Stimulated activated naive B cell treated with anti-CD40 and anti-IgM and Interleukin-4, amounts not matched to agents 10 μg/mL and 1 μg/mL and 100 μg/mL, for 72 hours (primary cell): ENCODE data around the gene GASK1A.

Source experiments
- ATAC-seq, 2 donors: fragments of 150-1000 bp; cut with Tn5 transposase; replicated peaks; 2 replicates each; pipeline ENCODE4 v1.10.0; 2021; ENCODE audit warnings: moderate library complexity in 1 of 2
- DNase-seq: peaks from one replicate; pipeline ENCODE4 v3.0.0; 2021
- H3K27ac Mint-ChIP-seq: one replicate; pipeline ENCODE4 v1.8.0; 2022; ENCODE audit warnings: mild to moderate bottlenecking, mixed read lengths
- H3K27me3 Mint-ChIP-seq, 2 donors: one replicate each; pipeline ENCODE4 v1.8.0; 2022; ENCODE audit warnings: mixed read lengths in 2 of 2
- H3K36me3 Mint-ChIP-seq, 2 donors: one replicate each; pipeline ENCODE4 v1.8.0; 2022; ENCODE audit warnings: mixed read lengths in 2 of 2, mild to moderate bottlenecking in 1 of 2
- H3K4me1 Mint-ChIP-seq, 2 donors: one replicate each; pipeline ENCODE4 v1.8.0; 2022; ENCODE audit warnings: mixed read lengths in 2 of 2, mild to moderate bottlenecking in 1 of 2
- H3K4me3 Mint-ChIP-seq, 2 donors: one replicate each; pipeline ENCODE4 v1.8.0; 2022; ENCODE audit warnings: mild to moderate bottlenecking in 2 of 2, mixed read lengths in 2 of 2, moderate library complexity in 1 of 2
- H3K9me3 Mint-ChIP-seq, 2 donors: one replicate each; pipeline ENCODE4 v1.8.0; 2022; ENCODE audit warnings: mixed read lengths in 2 of 2, mild to moderate bottlenecking in 1 of 2

The GASK1A gene

DNA sequence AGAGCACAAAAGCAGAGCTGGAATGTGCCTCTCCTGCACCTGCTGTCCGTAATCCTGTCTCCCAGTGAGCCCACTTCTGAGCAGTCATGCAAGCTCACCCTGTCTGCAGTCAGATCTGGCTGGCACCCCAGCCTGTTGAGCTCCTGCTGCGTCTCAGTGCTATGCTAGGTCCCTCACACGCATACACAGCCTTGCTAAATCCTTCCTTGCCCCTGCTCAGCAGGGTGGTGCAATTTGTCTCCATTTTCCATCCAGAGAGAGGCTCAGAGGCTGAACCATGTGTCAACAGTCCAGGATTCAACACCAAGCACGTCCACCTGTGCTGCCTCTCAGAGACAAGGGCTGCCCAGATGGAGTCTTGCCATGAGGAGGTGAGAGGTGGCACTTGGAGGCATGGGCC is 115.7 kb downstream of the GASK1A start:
- H3K27ac Mint-ChIP-seq = no peak overlapping the region
- H3K27me3 Mint-ChIP-seq = no peaks in the 10 kb centered on the region
- peaks cover 0 to 4% of the 10 kb centered on the region in 2 donors for H3K36me3 Mint-ChIP-seq
- H3K4me3 Mint-ChIP-seq = no peak overlapping the region
- H3K4me1 Mint-ChIP-seq = peaks cover 0 to 9% of the 10 kb centered on the region in 2 donors
- no peaks in the 10 kb centered on the region for H3K9me3 Mint-ChIP-seq
- DNase-seq (no peak), ATAC-seq (no peak)

DNA sequence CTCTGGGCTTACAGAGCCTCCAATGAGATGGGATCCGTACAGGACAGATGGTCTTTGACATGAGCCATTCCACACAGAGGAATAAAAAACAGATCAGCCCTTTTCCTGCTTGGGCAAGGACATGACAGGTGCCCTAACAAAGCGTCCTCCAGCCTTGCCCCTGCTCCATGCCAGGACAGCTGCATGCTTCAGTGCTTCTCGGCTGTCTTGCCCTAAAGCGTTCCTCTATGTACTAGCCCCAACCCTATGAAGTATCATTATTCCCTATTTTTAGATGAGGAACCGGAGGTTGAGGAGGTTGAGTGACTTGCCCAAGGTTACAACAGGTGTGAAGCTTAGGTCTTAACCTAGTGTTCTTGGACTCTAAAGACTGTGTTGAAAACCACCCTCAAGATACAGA is 116.3 kb downstream of the GASK1A start:
- H3K4me3 Mint-ChIP-seq = no peak overlapping the region
- no peaks in the 10 kb centered on the region for H3K9me3 Mint-ChIP-seq
- ATAC-seq = no peak
- H3K36me3 Mint-ChIP-seq = peaks cover 0 to 4% of the 10 kb centered on the region in 2 donors
- no peak for DNase-seq
- peaks cover 0 to 7% of the 10 kb centered on the region in 2 donors for H3K4me1 Mint-ChIP-seq
- no peaks in the 10 kb centered on the region for H3K27me3 Mint-ChIP-seq
- no peak overlapping the region for H3K27ac Mint-ChIP-seq

DNA sequence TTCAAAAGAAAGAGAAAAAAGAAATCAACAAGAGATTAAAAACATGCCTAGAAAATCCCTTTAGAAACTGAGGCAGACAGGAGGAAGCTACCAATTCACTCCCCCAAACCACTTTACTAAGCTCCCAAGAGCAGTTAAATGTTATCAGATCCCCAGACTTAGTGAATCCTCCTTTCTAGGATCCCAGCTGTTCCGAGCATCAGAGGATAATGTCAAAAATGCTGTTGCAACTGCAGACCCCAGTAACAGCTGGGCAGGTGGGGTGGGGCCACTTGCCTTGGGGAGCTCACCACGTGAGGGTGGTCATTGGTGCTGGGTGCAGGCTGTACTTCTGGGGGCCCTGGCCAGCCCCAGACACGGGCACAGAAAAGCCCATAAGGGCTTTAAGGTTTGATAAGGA is 117.7 kb downstream of the GASK1A start:
- Mint-ChIP-seq H3K9me3 (no peaks in the 10 kb centered on the region), H3K27ac (no peak overlapping the region), H3K27me3 (no peaks in the 10 kb centered on the region), H3K36me3 (peaks cover 0 to 2% of the 10 kb centered on the region in 2 donors), H3K4me3 (no peak overlapping the region), H3K4me1 (peaks cover 0 to 5% of the 10 kb centered on the region in 2 donors)
- no peak for DNase-seq
- ATAC-seq = no peak

DNA sequence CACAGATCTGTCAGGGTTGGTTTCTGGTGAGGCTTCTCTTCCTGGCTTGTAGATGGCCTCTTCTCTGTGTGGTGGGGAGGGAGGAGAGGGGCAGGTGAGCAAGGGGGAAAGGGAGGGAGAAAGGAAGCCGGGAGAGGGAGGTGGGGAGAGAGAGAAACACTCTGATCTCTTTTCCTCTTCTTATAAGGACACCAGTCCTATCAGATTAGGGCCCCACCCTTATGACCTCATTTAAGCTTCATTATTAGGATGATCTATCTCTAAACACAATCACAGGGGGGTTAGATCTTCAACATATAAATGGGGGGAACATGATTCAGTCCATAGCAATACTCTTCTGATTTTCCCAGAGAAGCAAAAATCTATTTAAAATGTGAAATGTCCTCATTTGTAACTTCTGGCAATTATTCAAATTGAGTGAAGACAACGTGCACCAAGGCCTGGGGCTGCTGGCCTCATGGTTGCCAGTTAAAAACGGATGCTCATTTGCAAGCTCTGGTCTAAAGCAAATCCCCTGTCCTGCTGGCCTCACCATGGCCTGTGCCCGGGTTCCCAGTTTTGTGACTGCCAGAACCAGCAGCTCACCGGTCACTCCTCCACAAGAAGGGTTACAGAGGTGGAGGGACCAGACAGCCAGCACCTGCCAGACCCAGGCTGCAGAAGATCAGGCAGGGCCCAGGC is 118.4 kb downstream of the GASK1A start:
- DNase-seq = no peak
- H3K36me3 Mint-ChIP-seq = no peaks in the 10 kb centered on the region
- no peak overlapping the region for H3K27ac Mint-ChIP-seq
- ATAC-seq = no peak
- no peaks in the 10 kb centered on the region for H3K9me3 Mint-ChIP-seq
- H3K27me3 Mint-ChIP-seq = no peaks in the 10 kb centered on the region
- peaks cover 0 to 5% of the 10 kb centered on the region in 2 donors for H3K4me1 Mint-ChIP-seq
- H3K4me3 Mint-ChIP-seq = no peak overlapping the region

DNA sequence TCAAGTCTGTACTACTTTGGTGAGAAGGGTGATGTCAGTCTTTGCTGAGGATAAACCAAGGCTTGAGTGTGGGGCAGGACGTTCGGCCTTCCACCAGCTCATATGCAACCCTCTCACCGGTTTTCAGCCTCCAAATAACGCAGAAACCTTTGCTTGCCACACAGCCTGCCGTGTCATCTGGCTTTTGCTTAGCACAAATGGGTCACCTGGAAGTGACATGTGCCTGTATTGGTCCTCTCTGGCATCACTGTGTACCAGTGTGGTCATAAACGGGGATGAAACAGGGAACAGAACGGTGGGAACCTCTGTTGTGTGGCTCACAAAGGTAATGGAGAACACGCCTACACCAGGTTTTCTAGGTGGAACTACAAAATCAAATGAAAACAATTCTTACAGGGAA is 119.7 kb downstream of the GASK1A start:
- DNase-seq = no peak
- Mint-ChIP-seq H3K4me1 (peaks cover 0 to 4% of the 10 kb centered on the region in 2 donors), H3K27ac (no peak overlapping the region), H3K27me3 (no peaks in the 10 kb centered on the region), H3K4me3 (no peak overlapping the region), H3K36me3 (no peaks in the 10 kb centered on the region), H3K9me3 (no peaks in the 10 kb centered on the region)
- no peak for ATAC-seq

DNA sequence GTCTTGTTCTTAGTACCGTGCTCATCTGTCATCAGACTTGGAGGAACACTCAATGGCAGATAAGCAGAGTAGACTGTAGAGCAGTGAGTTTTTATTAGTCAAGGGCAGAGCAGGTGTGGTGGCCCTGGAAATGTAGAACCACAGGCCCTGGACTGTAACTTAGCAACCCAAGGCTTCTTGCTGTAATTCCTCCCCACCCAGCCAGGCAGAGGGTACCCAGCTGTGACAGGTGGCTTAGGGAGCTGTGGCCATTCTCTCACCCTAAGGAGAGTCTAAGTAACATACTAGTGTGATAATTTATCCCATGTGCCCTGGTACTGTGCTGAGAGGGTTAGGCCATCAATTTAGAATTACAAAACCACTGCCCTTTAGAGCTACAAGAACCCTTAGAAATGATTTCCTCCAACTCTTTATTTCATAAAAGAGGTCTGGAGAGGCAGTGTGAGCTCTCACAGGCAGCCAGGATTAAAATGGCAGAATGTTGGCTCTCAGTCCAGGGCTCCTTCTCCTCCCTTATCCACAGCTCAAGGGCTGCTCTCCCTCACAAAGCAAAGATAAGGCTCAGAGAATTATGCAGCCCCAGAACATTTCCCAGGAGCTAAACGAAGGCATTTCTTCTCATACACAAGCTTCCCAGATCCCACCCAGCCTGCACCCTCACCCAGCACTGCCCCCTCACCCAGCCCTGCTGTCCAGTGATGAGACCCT is 123.8 kb downstream of the GASK1A start:
- H3K36me3 Mint-ChIP-seq = no peaks in the 10 kb centered on the region
- H3K27ac Mint-ChIP-seq = no peak overlapping the region
- ATAC-seq (no peak), DNase-seq (no peak)
- peaks cover 11 to 14% of the 10 kb centered on the region in 2 donors for H3K4me1 Mint-ChIP-seq
- no peaks in the 10 kb centered on the region for H3K9me3 Mint-ChIP-seq
- no peak overlapping the region for H3K4me3 Mint-ChIP-seq
- H3K27me3 Mint-ChIP-seq = no peaks in the 10 kb centered on the region

DNA sequence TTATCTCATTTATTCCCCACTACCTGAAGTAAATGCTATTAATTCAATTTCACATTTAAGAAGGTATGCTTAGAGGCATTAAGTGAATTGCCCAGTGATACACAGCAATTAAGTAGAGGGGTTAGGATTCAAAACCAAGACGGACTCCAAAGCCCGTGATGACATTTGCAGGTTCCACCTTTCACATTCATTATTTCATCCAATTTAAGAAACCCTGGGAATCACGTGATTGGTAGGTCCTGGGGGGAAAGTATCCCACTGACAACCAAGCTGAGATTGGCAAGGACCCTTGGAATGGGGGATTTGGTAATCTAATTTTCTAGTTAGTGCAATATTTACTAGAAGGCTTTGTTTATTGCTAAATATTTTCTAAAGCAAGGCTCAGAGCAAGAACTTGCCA is 124.9 kb downstream of the GASK1A start:
- no peaks in the 10 kb centered on the region for H3K36me3 Mint-ChIP-seq
- H3K27ac Mint-ChIP-seq = no peak overlapping the region
- peaks cover 10 to 14% of the 10 kb centered on the region in 2 donors for H3K4me1 Mint-ChIP-seq
- ATAC-seq = no peak
- DNase-seq = no peak
- H3K27me3 Mint-ChIP-seq = no peaks in the 10 kb centered on the region
- no peaks in the 10 kb centered on the region for H3K9me3 Mint-ChIP-seq
- H3K4me3 Mint-ChIP-seq = no peak overlapping the region

DNA sequence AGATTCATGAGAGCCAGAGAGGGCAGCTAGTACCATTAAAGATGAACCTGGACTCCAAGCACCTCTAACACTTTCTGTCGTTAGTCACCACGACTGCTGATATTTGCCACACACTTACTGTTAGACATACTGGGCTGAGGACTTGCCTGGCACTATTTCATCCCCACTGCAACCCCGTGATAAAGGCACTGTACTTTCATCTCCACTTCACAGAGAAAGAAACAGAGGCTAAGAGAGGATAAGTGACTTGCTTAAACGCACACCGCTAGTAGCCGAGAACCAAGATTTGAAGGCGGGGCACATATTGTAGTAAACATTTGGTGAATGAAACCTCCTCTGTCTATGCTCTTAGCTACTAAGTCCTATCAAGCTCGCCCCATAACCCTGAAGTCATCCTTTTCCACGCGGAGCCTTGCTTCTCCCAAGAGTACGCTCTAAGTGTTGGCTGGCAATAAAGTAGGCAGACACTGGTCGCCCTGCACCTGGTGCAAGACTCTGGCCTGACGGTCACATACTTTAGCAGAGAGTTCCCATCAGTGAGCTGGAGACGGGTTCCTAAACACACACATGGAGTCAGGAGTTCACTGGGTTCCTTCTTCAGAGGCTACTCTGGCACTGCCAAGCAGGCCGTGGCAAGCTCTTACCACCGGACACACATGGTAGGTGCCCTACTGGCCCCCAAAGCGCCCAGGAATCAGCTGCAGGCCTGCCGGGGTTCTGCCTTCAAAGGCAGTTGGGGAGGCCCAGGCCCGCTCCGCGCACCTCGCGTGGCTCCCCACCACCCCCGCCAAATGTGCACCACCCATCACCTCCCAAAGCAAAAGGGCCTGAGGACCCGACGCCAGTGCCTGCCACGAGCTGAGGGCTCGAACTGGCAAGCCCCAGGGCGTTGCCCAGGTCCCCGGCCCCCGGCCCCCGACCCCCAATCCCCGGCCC is 125.8 kb downstream of the GASK1A start:
- peaks cover 0 to 7% of the 10 kb centered on the region in 2 donors for H3K27me3 Mint-ChIP-seq
- no peak for DNase-seq
- H3K27ac Mint-ChIP-seq = no peak overlapping the region
- peaks cover 9 to 14% of the 10 kb centered on the region in 2 donors for H3K4me1 Mint-ChIP-seq
- no peaks in the 10 kb centered on the region for H3K36me3 Mint-ChIP-seq
- ATAC-seq = peak in 1 of 2 donors; percentile 10
- H3K4me3 Mint-ChIP-seq = peak overlapping the region; percentile 83 to 89
- no peaks in the 10 kb centered on the region for H3K9me3 Mint-ChIP-seq

DNA sequence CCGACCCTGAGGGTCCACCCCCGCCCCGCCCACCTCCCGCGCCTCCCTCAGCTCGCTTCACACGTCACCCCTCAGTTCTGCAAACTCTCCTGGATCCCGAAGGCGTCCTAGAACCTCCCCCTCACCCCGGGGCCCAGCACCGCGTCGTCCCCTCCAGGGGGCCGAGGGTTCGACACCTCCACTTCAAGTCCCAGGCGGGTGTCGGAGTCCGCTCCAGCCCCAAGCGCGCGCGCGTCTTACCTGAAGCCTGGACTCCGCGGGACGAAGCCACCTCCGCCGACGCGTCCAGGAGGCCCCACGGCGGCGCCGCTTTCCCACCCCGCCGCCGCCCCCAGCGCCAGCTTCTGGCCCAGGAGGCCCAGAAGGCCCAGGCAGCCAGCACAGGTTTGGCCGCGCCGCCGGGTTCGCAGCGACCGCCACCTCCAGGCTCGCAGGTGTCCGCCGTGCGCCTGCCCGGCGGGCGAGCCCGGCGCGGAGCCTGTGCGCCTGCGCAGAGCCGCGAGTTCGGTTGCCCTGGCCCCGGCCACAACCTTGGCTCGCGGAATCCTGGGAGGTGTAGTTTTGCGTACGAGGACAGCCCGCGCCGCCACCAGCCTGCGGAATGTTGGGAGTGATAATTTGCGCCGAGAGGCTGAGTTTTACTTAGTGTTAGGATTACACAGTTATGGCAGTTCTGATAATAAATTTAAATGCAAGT is 126.6 kb downstream of the GASK1A start, which contains the start of gene POMGNT2:
POMGNT2 (minus strand) TSS at position 484 of the 697 bp plus-strand sequence. CDS start 24,648 bp downstream, outside the sequence.
- Mint-ChIP-seq H3K4me3 (peak within 1 kb of the TSS; percentile 83 to 89), H3K4me1 (peaks cover 9 to 14% of the 10 kb centered on the region in 2 donors), H3K27ac (peak within 1 kb of the TSS; percentile 31), H3K36me3 (no peaks in the 10 kb centered on the region), H3K27me3 (peaks cover 0 to 7% of the 10 kb centered on the region in 2 donors), H3K9me3 (no peaks in the 10 kb centered on the region)
- DNase-seq = peak; percentile 72
- peak; percentile 98 for ATAC-seq

DNA sequence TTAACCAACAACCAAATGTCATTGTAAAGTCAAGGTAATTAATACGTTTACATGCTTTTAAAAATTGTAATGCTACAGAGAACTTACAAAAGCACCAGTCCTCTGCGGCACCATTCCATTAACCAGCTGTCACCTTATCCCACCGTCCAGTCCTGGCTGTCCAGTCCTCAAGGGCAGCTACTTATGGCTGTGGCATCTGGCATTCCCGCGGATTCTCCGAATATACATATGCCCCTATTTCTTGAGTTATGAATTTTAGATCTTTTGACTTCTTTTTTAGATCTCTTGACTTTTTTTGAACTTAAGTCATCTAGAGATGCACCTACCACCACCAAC is 127.2 kb downstream of the GASK1A start:
- Mint-ChIP-seq H3K36me3 (no peaks in the 10 kb centered on the region), H3K4me1 (peaks cover 9 to 14% of the 10 kb centered on the region in 2 donors), H3K27me3 (peaks cover 0 to 7% of the 10 kb centered on the region in 2 donors), H3K9me3 (no peaks in the 10 kb centered on the region), H3K27ac (no peak overlapping the region), H3K4me3 (peak overlapping the region; percentile 83 to 89)
- peak in 1 of 2 donors; percentile 10 for ATAC-seq
- no peak for DNase-seq
